Measurements from ENCODE around the gene SLC49A3.
"Not testable (repeated sequence)": the region's sequence is repeated elsewhere in the genome, so short reads cannot be mapped to it uniquely, and the experiment has no call there.

Gene SLC49A3

GRCh38 chr4:650951-651883 is 37.7 kb downstream of the SLC49A3 start:
- DNase-seq: no peak

GRCh38 chr4:650461-650860 is 38.5 kb downstream of the SLC49A3 start:
- DNase-seq: no peak

GRCh38 chr4:649751-650310 is 39.1 kb downstream of the SLC49A3 start:
- no peak for DNase-seq

GRCh38 chr4:649293-649625 is 39.7 kb downstream of the SLC49A3 start:
- no peak for DNase-seq

- DNase-seq: no peak
Observed at GRCh38 chr4:648579-649292, 40.2 kb downstream of the SLC49A3 start.

- no peak for DNase-seq
Observed at GRCh38 chr4:647481-647880, 41.5 kb downstream of the SLC49A3 start.

GRCh38 chr4:646460-646859 is 42.5 kb downstream of the SLC49A3 start:
- DNase-seq: no peak

- not testable (repeated sequence) for DNase-seq
Observed at GRCh38 chr4:642366-642765, 46.6 kb downstream of the SLC49A3 start.

- no peak for DNase-seq
Observed at GRCh38 chr4:637536-638280, 51.2 kb downstream of the SLC49A3 start.

GRCh38 chr4:636628-637159 is 52.3 kb downstream of the SLC49A3 start:
- no peak for DNase-seq

- DNase-seq: no peak
Observed at GRCh38 chr4:635851-636627, 52.9 kb downstream of the SLC49A3 start.

GRCh38 chr4:635066-635835 is 53.7 kb downstream of the SLC49A3 start:
- DNase-seq: not testable (repeated sequence)

- DNase-seq: no peak
Observed at GRCh38 chr4:634599-634985, 54.4 kb downstream of the SLC49A3 start.

GRCh38 chr4:633976-634598 is 54.9 kb downstream of the SLC49A3 start:
- DNase-seq: no peak

GRCh38 chr4:633406-633805 is 55.5 kb downstream of the SLC49A3 start:
- no peak for DNase-seq

- DNase-seq: no peak
Observed at GRCh38 chr4:632926-633325, 56.0 kb downstream of the SLC49A3 start.

- DNase-seq: no peak
Observed at GRCh38 chr4:632196-632790, 56.7 kb downstream of the SLC49A3 start.

Data from central memory CD4-positive, alpha-beta T cell (primary cell).